HTERT RPE-1 (cell line): ENCODE data around the gene CRMP1.
"Not testable (repeated sequence)": the region's sequence is repeated elsewhere in the genome, so short reads cannot be mapped to it uniquely, and the experiment has no call there.

Experiments used
- in situ Hi-C: fragments of 300-500 bp; cut with MboI; formaldehyde crosslinking; loops from 4 replicates; pipeline ENCODE4 v1.14.3; 2020; ENCODE audit warnings: low sequenced_read_pairs

The CRMP1 gene

GRCh38 chr4:5863461-5864113 is 29.3 kb downstream of the CRMP1 start:
- in situ Hi-C loops, result no loop called here

DNA sequence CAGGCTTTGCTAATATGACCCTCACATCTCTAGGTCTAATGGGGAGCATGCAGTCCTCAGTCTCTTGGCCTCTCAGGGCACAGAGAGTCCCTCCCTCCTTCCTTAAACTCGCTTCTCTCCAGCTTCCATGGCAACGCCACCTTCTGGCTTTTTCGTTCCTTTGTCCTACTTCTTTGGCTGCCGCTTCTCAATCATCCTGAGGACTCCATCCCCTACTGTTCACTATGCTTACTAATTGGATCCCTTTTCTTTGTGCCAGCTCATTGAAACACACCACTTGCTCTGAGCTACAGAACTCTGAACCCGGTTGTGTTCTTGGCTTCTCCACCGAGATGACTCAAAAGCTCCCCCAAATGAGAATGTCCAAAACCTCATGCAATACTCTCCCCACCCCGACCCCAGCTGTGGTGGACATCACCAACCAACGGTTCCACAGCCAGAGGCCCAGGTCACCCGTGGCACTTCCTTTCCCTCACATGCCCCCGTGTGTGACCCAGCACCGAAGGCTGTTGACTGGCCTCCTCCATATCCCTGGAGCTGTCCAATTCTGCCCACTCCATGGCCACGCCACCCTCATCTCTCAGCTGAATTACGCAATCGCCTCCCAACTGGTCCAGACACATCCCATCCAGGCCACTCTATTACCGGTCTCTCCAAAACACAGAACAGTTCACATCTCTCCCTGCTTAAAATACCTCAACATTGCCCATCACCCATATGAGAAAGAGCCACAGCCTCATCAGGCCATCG is 34.7 kb downstream of the CRMP1 start:
- in situ Hi-C loops, result no loop called here

DNA sequence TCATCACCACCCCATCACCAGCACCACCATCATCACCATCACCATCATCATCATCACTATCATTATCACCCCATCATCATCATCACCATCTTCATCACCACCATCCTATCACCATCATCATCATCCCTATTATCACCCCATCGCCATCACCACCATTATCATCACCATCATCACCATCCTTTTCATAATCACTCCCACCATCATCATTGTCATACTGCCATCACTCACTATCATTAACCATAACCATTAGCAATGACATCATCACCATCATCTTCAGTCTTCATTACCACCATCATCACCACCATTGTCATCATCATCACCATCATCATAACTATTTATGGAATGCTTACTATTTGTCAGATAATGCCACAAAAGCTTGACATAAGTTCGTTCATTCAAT is 35.7 kb downstream of the CRMP1 start:
- in situ Hi-C loops, result no loop called here

DNA sequence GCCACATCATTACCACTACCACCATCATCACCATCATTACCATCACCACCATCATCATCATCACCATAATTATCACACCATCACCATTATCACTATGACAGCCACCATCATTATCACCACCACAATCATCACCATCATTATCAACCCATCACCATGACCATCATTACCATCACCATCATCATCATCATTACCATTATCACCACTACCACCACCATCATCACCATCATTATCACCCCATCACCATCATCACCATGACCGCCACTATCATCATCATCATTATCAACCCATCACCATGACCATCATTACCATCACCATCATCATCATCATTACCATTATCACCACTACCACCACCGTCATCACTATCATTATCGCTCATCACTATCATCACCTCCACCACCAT is 36.5 kb downstream of the CRMP1 start:
- in situ Hi-C loops, result not testable (repeated sequence)

GRCh38 chr4:5854929-5855328 is 38.0 kb downstream of the CRMP1 start:
- in situ Hi-C loops, result no loop called here

GRCh38 chr4:5852523-5853202 is 40.2 kb downstream of the CRMP1 start:
- in situ Hi-C loops, result no loop called here

- in situ Hi-C loops, result no loop called here
These were observed 41.1 kb downstream of the CRMP1 start for GRCh38 chr4:5851637-5852301.

GRCh38 chr4:5845035-5845905 is 47.6 kb downstream of the CRMP1 start:
- in situ Hi-C loops, result no loop called here

GRCh38 chr4:5843573-5844530 is 49.0 kb downstream of the CRMP1 start:
- in situ Hi-C loops, result no loop called here

DNA sequence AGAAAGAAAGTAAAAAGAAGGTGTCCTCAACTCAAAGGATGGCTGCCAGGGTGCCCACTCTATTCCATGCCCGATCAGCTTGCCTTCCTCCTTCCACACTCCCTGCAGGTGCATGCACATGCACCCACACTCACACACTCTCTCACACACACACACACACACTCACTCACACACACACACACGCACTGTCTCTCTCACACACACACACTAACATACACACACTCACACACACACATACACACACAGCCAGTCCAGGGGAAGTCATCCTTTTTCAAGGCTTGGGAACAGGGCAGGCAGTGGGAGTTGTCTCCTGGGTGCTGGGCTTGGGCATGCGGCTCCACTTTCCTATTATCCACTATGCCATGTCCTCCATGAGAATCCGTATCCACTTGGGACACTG is 50.4 kb downstream of the CRMP1 start:
- in situ Hi-C loops, result no loop called here

DNA sequence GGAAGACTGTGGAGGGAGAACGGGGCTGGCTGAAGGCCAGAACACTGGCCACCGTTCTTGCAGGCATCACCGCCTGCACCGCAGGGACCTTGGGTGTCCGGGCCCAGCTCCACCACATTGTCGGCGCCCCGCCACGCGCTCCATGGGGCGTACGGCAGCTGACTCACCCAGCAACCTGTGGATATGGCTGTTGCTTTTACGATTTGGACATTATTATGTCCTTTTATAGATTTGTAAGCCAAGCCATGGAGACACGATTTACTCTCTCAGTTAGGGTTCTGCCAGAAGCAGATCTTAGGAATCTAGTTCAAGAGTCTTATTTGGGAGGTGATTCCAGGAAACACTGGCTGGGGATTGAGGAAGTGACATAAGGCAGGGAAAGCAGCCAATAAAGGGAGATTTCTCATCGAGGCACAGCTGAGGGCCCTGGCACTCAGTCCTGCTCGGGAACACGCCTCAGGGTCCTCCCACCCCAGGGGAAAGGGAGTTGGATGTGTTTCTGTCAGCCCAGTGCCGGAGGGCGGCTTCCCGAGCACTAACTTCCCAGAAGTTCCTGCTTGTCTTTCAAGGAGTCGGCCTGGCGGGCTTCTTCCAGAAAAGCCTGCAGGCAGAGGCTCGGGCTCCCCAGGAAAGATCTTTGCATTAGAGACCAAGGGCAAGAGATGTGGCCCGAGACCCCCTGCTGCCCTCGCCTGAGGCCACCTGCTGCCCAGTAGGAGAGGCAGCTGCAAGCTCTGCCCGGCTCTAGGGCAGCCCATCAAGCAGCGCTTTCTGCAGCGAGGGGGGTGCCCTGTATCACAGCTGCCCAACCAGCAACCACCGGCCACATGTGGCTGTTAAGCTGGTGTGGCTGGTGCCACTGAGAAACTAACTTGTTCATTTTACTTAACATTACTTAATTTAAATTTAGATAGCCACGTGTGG is 52.9 kb downstream of the CRMP1 start:
- in situ Hi-C loops, result no loop called here

- in situ Hi-C loops, result no loop called here
These were observed 53.6 kb downstream of the CRMP1 start for GRCh38 chr4:5839332-5839731.

GRCh38 chr4:5837483-5837882 is 55.4 kb downstream of the CRMP1 start:
- in situ Hi-C loops, result not testable (repeated sequence)

- in situ Hi-C loops, result no loop called here
These were observed 55.9 kb downstream of the CRMP1 start for GRCh38 chr4:5836943-5837342.

- in situ Hi-C loops, result no loop called here
These were observed 64.9 kb downstream of the CRMP1 start for GRCh38 chr4:5828005-5828391.

GRCh38 chr4:5827108-5828004 is 65.5 kb downstream of the CRMP1 start:
- in situ Hi-C loops, result no loop called here

- in situ Hi-C loops, result no loop called here
These were observed 66.3 kb downstream of the CRMP1 start for GRCh38 chr4:5826437-5827107.
